ENCODE data around the gene COMMD9.

Gene COMMD9

GRCh38 chr11:36227044-36227443, 62.2 kb downstream of the COMMD9 start:
- Histone ChIP-seq H3K9ac (ENCODE audit: low read depth in 1 of 2, low read length in 2 of 2) (no peak overlapping the region), H3K36me3 (ENCODE audit: control insufficient read depth in 1 of 2, insufficient read depth in 2 of 2, low read length in 2 of 2) (no peaks in the 10 kb centered on the region), H3K27me3 (ENCODE audit: control insufficient read depth in 1 of 2, insufficient read depth in 2 of 2, low read length in 2 of 2) (no peaks in the 10 kb centered on the region), H3K4me1 (ENCODE audit: control insufficient read depth in 1 of 2, insufficient read depth in 2 of 2, low read length in 2 of 2) (no peaks in the 10 kb centered on the region), H3K4me3 (ENCODE audit: low read depth in 1 of 2, low read length in 2 of 2) (no peak overlapping the region), H3K27ac (ENCODE audit: low read depth, low read length) (no peak overlapping the region), H3K9me3 (ENCODE audit: control insufficient read depth in 1 of 2, low read length in 2 of 2) (no peaks in the 10 kb centered on the region)

GRCh38 chr11:36224209-36224882, 64.9 kb downstream of the COMMD9 start:
- no peak overlapping the region for H3K9ac ChIP-seq (ENCODE audit: low read depth in 1 of 2, low read length in 2 of 2)

DNA sequence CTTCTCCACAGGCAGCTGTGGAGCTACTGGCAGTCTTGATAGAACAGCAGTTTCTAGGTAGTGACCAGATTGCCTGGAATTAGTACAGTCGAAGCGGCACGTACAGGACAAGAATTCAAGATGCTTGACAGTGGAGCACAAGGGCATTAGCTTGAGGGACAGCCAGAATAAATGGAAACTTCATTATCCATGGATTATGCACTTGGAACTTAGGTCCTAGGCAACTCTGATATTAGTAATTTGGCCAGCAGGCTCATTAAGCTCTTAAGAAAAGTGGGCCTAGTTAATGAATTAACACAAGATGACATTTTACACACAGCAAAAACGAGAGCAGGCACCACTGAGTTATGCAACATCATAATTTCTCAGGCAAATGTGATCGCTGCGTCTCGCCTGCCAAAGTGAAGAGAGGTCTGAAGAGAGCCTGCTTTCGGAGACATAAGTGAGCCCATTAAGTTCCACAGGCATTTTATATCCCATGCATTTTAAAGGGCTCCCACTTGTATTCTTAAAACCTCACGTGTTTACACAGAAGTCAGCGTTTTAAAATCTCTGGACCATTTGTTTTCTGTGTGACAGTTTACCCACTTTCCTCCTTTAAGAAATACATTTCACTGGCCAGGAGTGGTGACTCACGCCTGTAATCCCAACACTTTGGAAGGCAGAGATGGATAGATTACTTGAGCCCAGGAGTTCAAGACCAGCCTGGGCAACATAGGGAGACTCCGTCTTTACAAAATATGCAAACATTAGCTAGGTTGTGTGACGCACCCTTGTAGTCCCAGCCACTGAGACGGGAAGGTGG, 66.2 kb downstream of the COMMD9 start:
- H3K9ac ChIP-seq (ENCODE audit: low read depth in 1 of 2, low read length in 2 of 2) = no peak overlapping the region
- peaks cover 3 to 9% of the 10 kb centered on the region in 2 donors for H3K9me3 ChIP-seq (ENCODE audit: control insufficient read depth in 1 of 2, low read length in 2 of 2)
- no peak overlapping the region for H3K4me3 ChIP-seq (ENCODE audit: low read depth in 1 of 2, low read length in 2 of 2)
- H3K27ac ChIP-seq (ENCODE audit: low read depth, low read length) = no peak overlapping the region
- no peaks in the 10 kb centered on the region for H3K36me3 ChIP-seq (ENCODE audit: control insufficient read depth in 1 of 2, insufficient read depth in 2 of 2, low read length in 2 of 2)
- H3K4me1 ChIP-seq (ENCODE audit: control insufficient read depth in 1 of 2, insufficient read depth in 2 of 2, low read length in 2 of 2) = no peaks in the 10 kb centered on the region
- no peaks in the 10 kb centered on the region for H3K27me3 ChIP-seq (ENCODE audit: control insufficient read depth in 1 of 2, insufficient read depth in 2 of 2, low read length in 2 of 2)

More at GRCh38 chr11:36224209-36224882, 64.9 kb downstream of the COMMD9 start:
- peaks cover 3 to 9% of the 10 kb centered on the region in 2 donors for H3K9me3 ChIP-seq (ENCODE audit: control insufficient read depth in 1 of 2, low read length in 2 of 2)
- H3K4me3 ChIP-seq (ENCODE audit: low read depth in 1 of 2, low read length in 2 of 2) = no peak overlapping the region
- no peaks in the 10 kb centered on the region for H3K36me3 ChIP-seq (ENCODE audit: control insufficient read depth in 1 of 2, insufficient read depth in 2 of 2, low read length in 2 of 2)
- H3K27me3 ChIP-seq (ENCODE audit: control insufficient read depth in 1 of 2, insufficient read depth in 2 of 2, low read length in 2 of 2) = no peaks in the 10 kb centered on the region
- no peaks in the 10 kb centered on the region for H3K4me1 ChIP-seq (ENCODE audit: control insufficient read depth in 1 of 2, insufficient read depth in 2 of 2, low read length in 2 of 2)
- H3K27ac ChIP-seq (ENCODE audit: low read depth, low read length) = no peak overlapping the region
